K562 treated with DMSO at 1 percent for 48 hours (cell line): Measurements from ENCODE around the gene TAF13. TPM values are rescaled to one million over a fixed set of nuclear protein-coding genes. Genes with fewer than 3 reads are reported as not detected.

Source experiments
- total RNA-seq: library from RNA; unstranded; fragments of 300-600 nt; gene quantifications from 2 replicates; pipeline ENCODE4 v1.2.3, GENCODE V29; 2022; ENCODE audit warnings: low replicate concordance; ENCODE audit errors: extremely low read depth

The TAF13 gene
- total RNA-seq: not detected in 2 replicates

GRCh38 chr1:109075531-109076490, at the start of gene TAF13:
Gene TAF13 (minus strand): TSS chr1:109076003. CDS start chr1:109075947, 56 bp downstream.

GRCh38 chr1:109113590-109114341, 38.0 kb upstream of the TAF13 start, which contains the start of gene ELAPOR1:
Gene ELAPOR1 (plus strand): TSS chr1:109114115. CDS start chr1:109114184, 69 bp downstream.

GRCh38 chr1:109090196-109091077, 14.6 kb upstream of the TAF13 start, which contains the start of gene TMEM167B:
Gene TMEM167B (plus strand): TSS chr1:109090764. CDS start chr1:109090873, 109 bp downstream.

GRCh38 chr1:109041621-109042468, 34.0 kb downstream of the TAF13 start, which contains the start of gene WDR47:
Gene WDR47 (minus strand): TSS chr1:109042102. CDS start chr1:109023512, 18,590 bp downstream.

Other genes starting within 250 kb of the TAF13 start
- not detected in 2 replicates for gene AKNAD1, start 218.9 kb downstream of the TAF13 start, total RNA-seq
- gene GPSM2, start 199.0 kb downstream of the TAF13 start, total RNA-seq: not detected in 2 replicates
- not detected in 2 replicates for gene CLCC1, start 112.5 kb downstream of the TAF13 start, total RNA-seq
- gene WDR47, start 33.9 kb downstream of the TAF13 start, total RNA-seq: not detected in 2 replicates
- not detected in 2 replicates for gene TMEM167B, start 14.8 kb upstream of the TAF13 start, total RNA-seq
- gene ELAPOR1, start 38.1 kb upstream of the TAF13 start, total RNA-seq: not detected in 2 replicates
- 288 TPM in 1 of 2 replicates, not detected in the other for gene SARS1, start 137.9 kb upstream of the TAF13 start, total RNA-seq
- not detected in 2 replicates for gene CELSR2, start 173.5 kb upstream of the TAF13 start, total RNA-seq
- gene PSRC1, start 207.1 kb upstream of the TAF13 start, total RNA-seq: not detected in 2 replicates
- not detected in 2 replicates for gene MYBPHL, start 231.0 kb upstream of the TAF13 start, total RNA-seq